ES-I3 (cell line): ENCODE measurements around the gene HCN4.

Experiments
- H3K36me3 ChIP-seq: 2 replicates; pipeline ENCODE4 v1.6.1; 2013; ENCODE audit warnings: mild to moderate bottlenecking, low read length, control low read depth, moderate library complexity; ENCODE audit not compliant: insufficient read depth
- H3K4me1 ChIP-seq: 2 replicates; pipeline ENCODE4 v1.6.1; 2013; ENCODE audit warnings: mild to moderate bottlenecking, control low read depth, low read length; ENCODE audit not compliant: insufficient read depth
- H3K9ac ChIP-seq: 2 replicates; pipeline ENCODE4 v1.6.1; 2013; ENCODE audit warnings: low read depth, mild to moderate bottlenecking, low read length, moderate library complexity
- H3K9me3 ChIP-seq: 2 replicates; pipeline ENCODE4 v1.6.1; 2013; ENCODE audit warnings: mild to moderate bottlenecking, low read length, moderate library complexity; ENCODE audit not compliant: control insufficient read depth, insufficient read depth

HCN4 gene

GRCh38 chr15:73331991-73332925 is 36.5 kb downstream of the HCN4 start:
- peaks cover 8% of the 10 kb centered on the region; the same call in 1 of the 2 replicates for H3K36me3 ChIP-seq

GRCh38 chr15:73331501-73331900 is 37.3 kb downstream of the HCN4 start:
- no peak overlapping the region for H3K9ac ChIP-seq
- peaks cover 11% of the 10 kb centered on the region; the same call in 1 of the 2 replicates for H3K4me1 ChIP-seq
- peaks cover 8% of the 10 kb centered on the region; the same call in 1 of the 2 replicates for H3K36me3 ChIP-seq
- H3K9me3 ChIP-seq: no peaks in the 10 kb centered on the region

More at GRCh38 chr15:73331991-73332925, 36.5 kb downstream of the HCN4 start:
- no peaks in the 10 kb centered on the region for H3K9me3 ChIP-seq
- peaks cover 11% of the 10 kb centered on the region; the same call in 1 of the 2 replicates for H3K4me1 ChIP-seq
- no peak overlapping the region for H3K9ac ChIP-seq

GRCh38 chr15:73330206-73331051 is 38.3 kb downstream of the HCN4 start:
- no peaks in the 10 kb centered on the region for H3K9me3 ChIP-seq
- H3K4me1 ChIP-seq: peaks cover 11% of the 10 kb centered on the region; the same call in 1 of the 2 replicates
- H3K9ac ChIP-seq: no peak overlapping the region

GRCh38 chr15:73329501-73330200 is 39.1 kb downstream of the HCN4 start:
- Histone ChIP-seq H3K4me1 (peaks cover 11% of the 10 kb centered on the region; the same call in 1 of the 2 replicates), H3K36me3 (peaks cover 9% of the 10 kb centered on the region; the same call in 1 of the 2 replicates), H3K9me3 (no peaks in the 10 kb centered on the region), H3K9ac (no peak overlapping the region)

More at GRCh38 chr15:73330206-73331051, 38.3 kb downstream of the HCN4 start:
- H3K36me3 ChIP-seq: peaks cover 8% of the 10 kb centered on the region; the same call in 1 of the 2 replicates

GRCh38 chr15:73328981-73329380 is 39.8 kb downstream of the HCN4 start:
- Histone ChIP-seq H3K9ac (no peak overlapping the region), H3K36me3 (peaks cover 12% of the 10 kb centered on the region; the same call in 1 of the 2 replicates), H3K9me3 (no peaks in the 10 kb centered on the region), H3K4me1 (peaks cover 11% of the 10 kb centered on the region; the same call in 1 of the 2 replicates)

GRCh38 chr15:73328149-73328820 is 40.5 kb downstream of the HCN4 start:
- Histone ChIP-seq H3K4me1 (peaks cover 11% of the 10 kb centered on the region; the same call in 1 of the 2 replicates), H3K9me3 (no peaks in the 10 kb centered on the region)

GRCh38 chr15:73326157-73326556 is 42.6 kb downstream of the HCN4 start:
- H3K9me3 ChIP-seq: no peaks in the 10 kb centered on the region
- peaks cover 12% of the 10 kb centered on the region; the same call in 1 of the 2 replicates for H3K36me3 ChIP-seq
- peaks cover 8% of the 10 kb centered on the region; the same call in 1 of the 2 replicates for H3K4me1 ChIP-seq
- H3K9ac ChIP-seq: no peak overlapping the region

More at GRCh38 chr15:73328149-73328820, 40.5 kb downstream of the HCN4 start:
- H3K9ac ChIP-seq: no peak overlapping the region
- H3K36me3 ChIP-seq: peaks cover 12% of the 10 kb centered on the region; the same call in 1 of the 2 replicates

- Histone ChIP-seq H3K9me3 (no peaks in the 10 kb centered on the region), H3K9ac (no peak overlapping the region), H3K4me1 (no peaks in the 10 kb centered on the region; the same call in 1 of the 2 replicates), H3K36me3 (peaks cover 12% of the 10 kb centered on the region; the same call in 1 of the 2 replicates)
Measured at GRCh38 chr15:73325191-73325861, 43.4 kb downstream of the HCN4 start.

GRCh38 chr15:73324496-73325170 is 44.1 kb downstream of the HCN4 start:
- Histone ChIP-seq H3K4me1 (no peaks in the 10 kb centered on the region; the same call in 1 of the 2 replicates), H3K9ac (no peak overlapping the region), H3K9me3 (no peaks in the 10 kb centered on the region), H3K36me3 (peaks cover 11% of the 10 kb centered on the region; the same call in 1 of the 2 replicates)

- peaks cover 5% of the 10 kb centered on the region; the same call in 1 of the 2 replicates for H3K36me3 ChIP-seq
- no peaks in the 10 kb centered on the region; the same call in 1 of the 2 replicates for H3K4me1 ChIP-seq
- no peaks in the 10 kb centered on the region for H3K9me3 ChIP-seq
- no peak overlapping the region for H3K9ac ChIP-seq
Measured at GRCh38 chr15:73323956-73324355, 44.8 kb downstream of the HCN4 start.

- Histone ChIP-seq H3K4me1 (no peaks in the 10 kb centered on the region; the same call in 1 of the 2 replicates), H3K9ac (no peak overlapping the region), H3K9me3 (no peaks in the 10 kb centered on the region), H3K36me3 (peaks cover 4% of the 10 kb centered on the region; the same call in 1 of the 2 replicates)
Measured at GRCh38 chr15:73323374-73323955, 45.3 kb downstream of the HCN4 start.
